ENCODE measurements around the gene SPAG16.
"Not testable (repeated sequence)": the region's sequence is repeated elsewhere in the genome, so short reads cannot be mapped to it uniquely, and the experiment has no call there.

The SPAG16 gene

DNA sequence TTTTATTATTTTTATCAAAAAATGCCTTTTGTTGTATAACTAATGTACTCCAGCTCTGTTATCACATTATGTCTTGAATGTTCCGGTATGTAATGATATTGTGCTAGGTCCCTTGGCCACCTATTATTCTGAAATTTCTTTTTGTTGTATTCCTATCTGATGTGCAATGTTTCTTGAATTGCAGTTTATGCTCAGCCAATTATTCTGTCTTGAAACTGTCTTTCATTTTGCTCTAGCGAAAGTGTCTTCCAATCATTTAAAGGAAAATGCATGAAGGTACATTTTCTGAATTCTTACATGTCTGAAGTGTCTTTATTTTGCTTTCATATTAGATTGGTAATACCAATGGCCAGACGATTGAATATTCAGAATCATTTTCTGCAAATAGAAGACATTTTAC lies 277.5 kb downstream of the SPAG16 start:
- no peak for DNase-seq

DNA sequence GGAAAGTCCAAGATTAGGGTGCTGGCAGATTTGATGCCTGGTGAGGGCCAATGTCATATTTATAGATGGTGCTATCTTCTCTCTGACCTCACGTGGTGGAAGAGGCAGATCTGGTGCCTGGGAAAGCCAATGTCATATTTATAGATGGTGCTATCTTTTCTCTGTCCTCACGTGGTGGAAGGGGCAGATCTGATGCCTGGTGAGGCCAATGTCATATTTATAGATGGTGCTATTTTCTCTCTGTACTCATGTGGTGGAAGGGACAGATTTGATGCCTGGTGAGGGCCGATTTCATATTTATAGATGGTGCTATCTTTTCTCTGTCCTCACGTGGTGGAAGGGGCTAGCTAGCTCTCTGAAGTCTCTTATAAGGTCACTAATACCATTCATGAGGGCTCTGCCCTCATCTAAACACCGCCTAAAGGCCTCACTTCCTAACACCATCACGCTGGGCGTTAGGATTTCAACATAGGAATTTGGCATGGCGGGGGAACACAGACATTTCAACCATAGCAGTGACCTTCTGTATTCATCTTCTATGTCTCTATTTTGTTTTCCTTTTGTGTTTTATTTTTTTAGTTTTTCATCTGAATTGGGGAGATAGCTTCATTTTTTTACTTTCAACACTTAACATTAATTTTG lies 278.4 kb downstream of the SPAG16 start:
- no peak for DNase-seq

DNA sequence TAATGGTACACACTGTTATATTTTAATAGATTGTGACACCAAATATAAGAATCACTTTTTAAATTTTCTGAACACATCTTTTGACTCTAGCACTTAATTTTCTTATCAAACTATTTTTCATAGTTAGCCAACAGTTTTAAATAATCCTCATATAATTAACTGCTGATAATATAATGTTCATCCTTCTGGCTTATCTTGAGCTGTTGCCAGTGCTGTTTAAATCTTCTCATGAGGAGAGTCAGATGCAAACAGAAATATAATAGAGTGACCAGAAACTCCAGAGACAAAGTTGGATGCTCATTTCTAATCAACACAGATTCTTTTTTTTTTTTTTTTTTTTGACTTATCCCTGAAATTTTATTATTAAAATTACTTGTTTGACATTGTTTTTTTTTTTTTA lies 282.6 kb downstream of the SPAG16 start:
- no peak for DNase-seq

DNA sequence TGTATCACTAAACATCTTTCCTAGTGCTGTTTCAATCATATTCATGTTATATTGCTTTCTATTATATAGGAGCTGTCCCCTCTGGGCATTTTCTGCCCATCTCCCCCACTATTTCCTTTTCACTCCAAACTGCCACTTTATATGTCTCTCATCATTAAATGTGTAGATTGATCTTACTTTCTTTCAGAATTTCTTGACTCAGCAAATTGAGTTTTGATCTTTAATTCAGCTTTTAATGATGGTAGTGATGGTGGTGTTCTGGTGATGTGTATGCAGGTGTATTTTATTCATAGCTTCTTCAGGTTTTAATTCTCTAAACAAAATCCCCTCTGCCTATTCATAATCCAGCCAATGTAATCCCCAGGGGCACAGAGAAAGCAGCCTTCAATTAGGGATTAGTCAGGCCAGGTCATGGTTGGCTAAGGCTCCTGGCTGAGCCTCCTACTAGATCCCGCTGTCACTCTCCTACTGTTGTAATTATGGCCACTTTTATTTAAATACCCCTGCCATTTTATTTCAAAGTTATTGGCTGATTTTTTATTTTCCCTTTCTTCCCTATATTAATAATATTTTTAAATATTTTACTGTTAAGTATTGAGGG lies 325.4 kb downstream of the SPAG16 start:
- DNase-seq: no peak

DNA sequence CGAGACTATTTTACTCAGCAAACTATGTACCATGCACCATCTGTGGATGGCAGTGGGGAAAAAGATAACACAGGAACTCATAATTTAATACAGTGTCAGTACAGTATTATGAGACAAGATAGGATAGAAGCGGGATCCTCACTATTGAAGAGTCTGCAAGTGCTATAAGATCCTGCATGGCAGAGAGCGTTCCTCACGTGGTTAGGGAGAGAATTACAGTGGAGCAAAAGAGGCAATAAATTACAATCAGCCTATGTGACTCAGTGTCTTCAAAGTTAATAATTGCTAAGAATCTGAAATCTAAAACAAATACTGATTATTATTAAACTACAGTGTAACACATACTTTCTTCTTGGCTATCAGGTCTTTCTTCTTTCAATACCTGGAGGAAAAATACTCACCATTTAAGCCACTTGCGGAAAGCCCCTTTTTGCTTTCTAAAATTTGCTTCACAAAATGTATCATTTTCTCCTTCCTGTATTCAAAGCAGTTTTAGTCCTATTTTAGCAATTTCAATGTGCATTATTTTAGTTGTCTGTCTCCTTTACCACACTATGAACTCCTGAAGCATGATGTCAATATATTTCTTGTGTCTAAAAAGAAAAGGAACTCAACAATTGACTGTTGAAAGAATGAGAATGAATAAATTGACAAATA lies 342.9 kb downstream of the SPAG16 start:
- DNase-seq: no peak

DNA sequence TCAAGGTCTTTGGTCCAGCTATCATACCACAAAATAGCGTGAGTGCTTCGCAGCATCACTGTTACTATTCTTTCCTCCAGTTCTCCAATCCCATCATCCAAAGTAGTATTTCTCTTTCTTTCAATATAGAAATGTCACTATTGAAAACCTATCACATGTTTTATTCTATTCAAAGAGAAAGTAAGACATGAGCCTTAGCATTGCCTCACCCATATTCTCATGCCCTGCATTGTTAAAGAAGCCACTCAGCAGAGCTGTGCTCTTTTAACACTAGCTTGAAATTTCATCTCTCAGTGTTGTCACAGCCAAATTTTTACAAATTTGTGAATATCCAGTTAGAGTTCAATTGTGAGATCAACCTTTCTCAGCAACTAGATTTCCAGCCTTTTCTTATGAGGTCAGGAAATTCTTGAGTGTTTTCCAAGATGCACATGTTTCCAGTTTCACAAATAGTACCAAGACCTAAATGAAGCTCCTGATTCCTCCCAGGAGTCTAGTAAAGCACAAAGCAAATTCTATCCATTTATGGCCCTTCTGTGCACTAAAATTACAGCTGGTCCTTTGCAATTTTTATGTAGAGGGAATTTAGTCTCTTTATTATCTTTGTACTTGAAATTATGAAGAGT lies 343.7 kb downstream of the SPAG16 start:
- no peak for DNase-seq

DNA sequence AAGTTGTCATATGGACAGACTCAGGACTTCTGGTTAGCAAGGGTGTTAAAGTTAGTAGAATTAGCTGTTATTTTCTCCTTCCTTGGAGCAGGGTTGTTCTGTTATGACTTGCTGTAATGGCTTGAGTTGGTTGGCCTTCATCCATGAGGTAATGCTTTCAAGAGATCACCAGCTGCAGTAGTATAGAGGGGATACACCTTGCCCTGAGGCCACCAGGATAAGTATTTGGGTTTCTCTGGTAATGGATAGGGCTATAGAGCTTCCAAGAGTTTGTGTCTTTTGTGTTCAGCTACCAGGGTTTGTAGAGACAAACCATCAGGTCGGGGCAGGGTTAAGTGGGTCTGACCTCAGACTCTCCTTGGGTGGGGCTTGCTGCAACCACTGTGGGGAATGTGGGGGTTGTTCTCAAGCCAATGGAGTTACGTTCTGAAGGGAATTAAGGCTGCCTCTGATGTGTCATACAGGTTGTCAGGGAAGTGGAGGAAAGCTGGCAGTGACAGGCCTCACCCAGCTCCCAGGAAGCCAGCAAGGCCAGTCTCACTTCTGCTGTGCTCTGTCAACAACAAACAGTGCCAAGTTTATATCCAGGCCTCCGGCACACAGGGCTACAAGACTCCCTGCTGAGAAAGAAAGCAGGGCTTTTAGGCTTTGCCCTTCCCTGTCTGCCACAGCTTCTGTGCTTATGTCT lies 356.6 kb downstream of the SPAG16 start:
- DNase-seq: no peak

DNA sequence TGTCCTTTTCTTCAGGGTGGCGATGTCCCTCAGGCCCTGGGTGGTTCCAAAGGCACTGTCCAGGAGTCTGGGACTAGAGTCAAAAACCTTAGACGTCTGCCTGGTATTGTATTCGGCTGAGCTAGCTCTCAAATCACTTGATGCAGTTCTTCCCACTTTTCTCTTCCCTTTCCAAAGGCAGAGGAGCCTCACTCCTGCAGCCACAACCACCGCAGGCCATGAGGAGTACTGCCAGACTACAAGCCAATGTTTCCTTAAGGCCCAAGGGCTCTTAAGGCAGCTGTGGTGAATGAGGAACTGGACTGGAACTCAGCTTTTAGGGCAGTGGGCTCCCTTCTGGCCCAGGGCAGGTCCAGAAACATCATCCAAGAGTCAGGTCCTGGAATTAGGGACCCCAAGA lies 360.7 kb downstream of the SPAG16 start:
- no peak for DNase-seq

DNA sequence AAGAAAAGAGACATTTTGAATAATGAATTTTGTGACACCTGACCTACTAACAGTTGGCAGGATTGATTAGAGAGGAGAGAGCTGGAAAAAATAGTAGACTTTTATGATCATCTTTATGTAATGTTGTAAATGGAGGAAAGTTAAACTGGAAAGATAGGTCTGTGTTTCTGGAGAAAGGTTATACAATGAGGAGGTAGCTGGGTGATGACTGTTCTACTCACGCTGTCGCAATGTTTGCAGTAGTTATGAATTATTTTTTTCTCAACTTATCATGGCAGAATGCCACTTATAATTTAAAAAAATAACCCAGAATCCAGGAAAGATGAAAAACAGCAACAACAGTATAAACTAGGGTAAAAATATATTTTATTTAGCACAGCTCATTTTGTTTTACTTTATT lies 364.9 kb downstream of the SPAG16 start:
- no peak for DNase-seq

DNA sequence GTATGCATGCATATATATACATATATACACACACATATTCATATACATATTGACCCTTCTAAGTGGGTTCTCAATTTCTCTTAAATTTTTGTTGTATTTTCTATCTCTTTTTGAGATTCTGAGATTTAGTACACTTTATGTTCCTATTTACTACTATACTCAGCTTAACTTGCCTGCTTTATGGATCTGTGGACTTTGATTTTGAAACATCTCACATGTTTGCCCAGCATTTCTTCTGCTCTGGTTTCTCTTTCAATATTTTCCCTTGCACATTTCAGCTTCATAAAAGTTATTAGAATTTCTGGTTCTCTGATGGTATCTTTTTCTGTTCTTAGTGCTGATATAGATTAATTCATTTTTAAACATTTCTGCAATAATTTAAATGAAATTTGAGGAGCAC lies 380.6 kb downstream of the SPAG16 start:
- no peak for DNase-seq

DNA sequence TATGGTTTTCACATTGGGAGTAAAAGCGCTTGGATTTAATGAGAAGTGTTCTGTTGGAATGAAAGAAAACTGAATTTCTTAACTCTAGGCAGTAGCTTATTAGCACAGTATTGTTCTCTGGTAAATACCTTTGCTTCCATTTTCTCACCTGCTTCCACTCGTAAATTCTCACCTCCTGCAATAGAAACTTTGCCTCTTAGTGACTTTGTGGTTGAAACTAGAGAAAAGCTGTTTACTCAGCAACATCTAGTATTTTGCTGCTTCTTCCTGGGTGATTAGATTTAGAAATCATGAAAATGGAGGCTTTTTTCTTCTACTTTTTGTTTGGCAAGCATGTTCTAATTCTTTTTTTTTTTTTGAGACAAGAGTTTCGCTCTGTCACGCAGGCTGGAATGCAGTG lies 385.4 kb downstream of the SPAG16 start:
- DNase-seq: no peak

DNA sequence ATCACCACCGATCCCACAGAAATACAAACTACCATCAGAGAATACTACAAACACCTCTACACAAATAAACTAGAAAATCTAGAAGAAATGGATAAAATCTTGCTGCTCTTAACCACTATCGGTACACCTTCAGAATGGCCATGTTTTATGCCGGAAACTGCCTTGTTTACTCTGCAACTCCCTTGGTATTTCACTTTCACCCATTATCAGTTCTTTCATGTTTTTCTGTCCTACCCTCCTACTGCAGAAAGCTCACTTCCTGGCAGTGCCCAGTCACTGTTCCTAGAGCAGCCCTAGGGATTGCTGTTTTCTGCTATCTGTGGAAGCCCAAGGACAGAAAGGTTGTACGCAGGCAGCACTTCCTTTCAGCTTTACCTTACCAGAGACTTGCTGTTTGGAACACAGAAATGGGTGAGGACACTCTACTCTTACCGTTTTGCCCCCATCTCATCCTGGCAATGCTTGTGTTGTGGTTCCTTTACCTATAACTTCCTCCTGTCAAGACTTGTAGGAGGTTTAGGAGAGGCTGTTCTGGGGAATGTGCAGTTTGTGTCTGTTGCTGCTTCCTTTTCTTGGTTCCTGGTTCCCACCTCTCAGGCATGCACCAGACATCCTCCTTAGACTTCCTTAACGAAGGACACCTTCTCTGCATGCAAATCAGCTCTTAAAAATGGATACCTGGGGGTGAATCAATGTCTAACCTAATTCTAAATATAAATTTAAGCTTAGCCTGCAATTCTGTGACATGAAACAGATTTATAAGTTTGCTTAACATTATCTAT lies 394.4 kb downstream of the SPAG16 start:
- no peak for DNase-seq

DNA sequence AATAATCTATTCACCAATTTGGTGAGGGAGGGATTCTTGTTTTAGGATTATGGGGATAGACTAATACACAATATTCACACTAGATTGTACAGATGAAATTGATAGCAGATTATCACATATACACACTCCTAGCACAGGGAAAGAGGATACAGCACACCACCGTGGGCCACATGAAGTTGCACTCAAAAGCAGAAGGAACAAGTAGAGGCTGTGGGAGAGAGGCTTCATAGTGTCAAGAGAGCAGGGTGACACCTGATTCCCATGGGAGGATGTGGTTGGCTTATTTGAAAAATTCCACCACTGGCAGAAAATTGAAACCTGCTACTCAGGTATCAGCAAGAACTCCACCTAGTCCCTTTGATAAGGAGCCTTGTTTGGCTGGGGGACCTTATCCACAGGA lies 395.6 kb downstream of the SPAG16 start:
- no peak for DNase-seq

DNA sequence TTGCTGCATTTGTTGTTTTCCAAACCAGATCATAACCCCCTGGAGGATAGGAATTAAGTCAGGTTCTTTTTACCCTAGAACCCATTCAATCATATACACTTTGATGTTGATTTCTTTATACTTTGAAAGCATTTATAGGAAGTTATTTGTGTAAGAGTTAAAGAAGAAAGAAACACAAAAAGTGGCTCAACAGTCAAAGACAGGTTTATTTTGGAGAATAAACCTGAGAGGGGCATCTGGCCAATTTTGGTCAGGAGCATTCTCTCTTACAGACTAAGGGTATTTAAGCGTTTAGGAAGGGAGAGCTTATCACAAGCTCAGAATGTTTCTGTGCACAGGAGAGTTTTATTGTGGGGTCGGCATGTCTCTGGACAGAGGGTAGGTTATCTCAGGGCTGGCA lies 398.0 kb downstream of the SPAG16 start:
- DNase-seq: no peak

DNA sequence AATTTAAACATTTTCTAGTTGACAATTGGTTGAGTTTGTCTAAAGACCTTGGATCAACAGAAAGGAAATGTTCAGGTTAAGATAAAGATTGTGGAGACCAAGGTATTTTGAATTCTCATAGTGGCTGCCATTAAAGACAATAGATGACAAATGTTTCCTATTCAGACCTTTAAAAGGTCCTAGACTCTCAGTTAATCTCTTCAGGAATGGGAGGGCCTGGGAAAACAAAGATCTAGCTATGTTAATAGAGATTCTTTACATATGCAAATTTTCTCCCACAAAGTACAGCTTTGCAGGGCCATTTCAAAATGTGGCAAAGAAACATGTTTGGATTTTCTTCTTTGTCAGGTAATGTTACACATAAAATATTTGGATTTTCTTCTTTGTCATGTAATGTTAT lies 403.9 kb downstream of the SPAG16 start:
- no peak for DNase-seq

DNA sequence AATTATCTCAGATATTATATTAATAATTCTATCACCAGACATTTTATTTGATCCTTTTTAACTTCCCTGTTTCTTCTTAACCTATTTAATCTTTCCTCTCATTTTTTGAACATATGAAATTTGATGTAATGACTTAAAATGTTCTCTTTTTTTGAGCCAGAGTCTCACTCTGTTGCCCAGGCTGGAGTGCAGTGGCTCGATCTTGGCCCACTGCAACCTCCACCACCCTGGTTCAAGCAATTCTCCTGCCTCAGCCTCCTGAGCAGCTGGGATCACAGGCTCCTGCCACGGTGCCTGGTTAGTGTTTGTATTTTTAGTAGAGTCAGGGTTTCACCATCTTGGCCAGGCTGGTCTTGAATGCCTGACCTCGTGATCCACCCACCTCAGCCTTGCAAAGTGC lies 404.6 kb downstream of the SPAG16 start:
- not testable (repeated sequence) for DNase-seq

DNA sequence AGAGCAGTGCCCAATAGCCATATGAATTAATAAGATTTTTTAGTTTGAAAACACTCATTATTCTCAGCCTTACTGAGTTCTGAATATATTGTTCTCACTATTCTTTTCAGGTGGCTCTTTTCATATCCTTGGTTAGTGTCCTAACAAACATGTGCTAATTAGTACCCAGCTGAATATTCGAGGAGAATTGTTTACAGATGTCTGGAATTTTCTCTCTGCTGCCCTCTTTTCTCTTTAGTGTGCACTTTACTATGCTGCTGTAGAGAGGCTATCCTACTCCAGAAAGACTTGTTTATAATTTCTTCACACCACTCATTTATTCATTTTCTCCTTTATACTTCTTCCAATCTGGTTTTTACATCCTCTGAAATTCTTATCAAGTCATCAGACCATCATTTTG lies 405.3 kb downstream of the SPAG16 start:
- no peak for DNase-seq

DNA sequence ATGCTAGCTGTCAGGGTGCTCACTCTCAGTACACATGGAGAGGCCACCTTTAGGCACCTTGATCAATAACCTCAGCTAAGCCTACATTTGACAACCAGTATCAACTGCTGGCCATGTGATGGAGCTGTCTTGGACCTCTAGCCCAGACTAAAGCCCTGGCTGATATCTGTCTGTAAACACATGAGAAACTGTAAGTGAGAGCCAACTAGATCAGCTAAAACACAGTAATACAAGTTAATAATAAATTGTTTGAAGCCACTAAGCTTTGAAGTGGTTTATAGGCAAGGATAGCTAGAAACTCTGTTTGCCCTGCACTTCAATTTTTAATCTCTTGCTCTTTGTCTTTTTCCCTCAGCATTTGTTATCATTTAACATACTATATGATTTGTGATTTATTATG lies 407.1 kb downstream of the SPAG16 start:
- no peak for DNase-seq

DNA sequence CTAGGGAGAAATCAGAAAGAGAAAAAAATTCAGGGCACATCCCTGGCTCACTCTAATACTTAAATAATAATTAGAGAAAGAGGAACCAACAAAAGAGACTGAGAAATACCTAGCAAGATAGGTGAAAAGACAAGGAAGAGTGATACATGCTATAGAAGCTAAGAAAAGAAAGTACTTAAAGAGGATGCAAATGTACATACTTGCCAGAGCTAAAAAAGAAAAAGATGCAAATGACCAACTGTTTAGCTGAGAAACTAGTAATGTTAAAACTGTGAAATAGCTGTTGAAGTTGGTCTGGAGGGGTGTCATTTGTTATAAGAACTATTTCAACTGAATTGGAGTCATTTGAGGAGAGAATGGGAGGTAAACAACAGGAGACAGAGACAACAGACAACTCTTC lies 412.2 kb downstream of the SPAG16 start:
- DNase-seq: no peak

DNA sequence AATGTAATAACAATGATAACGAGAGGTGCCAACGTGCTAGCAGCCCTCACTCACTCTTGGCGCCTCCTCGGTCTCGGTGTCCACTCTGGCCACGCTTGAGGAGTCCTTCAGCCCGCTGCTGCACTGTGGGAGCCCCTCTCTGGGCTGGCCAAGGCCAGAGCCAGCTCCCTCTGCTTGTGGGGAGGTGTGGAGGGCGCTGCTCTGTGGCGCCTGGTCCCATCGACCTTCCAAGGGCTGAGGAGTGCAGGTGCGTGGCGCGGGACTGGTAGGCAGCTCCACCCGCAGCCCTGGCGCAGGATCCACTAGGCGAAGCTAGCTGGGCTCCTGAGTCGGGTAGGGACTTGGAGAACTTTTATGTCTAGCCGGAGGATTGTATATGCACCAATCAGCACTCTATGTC lies 417.1 kb downstream of the SPAG16 start:
- not testable (repeated sequence) for DNase-seq

DNA sequence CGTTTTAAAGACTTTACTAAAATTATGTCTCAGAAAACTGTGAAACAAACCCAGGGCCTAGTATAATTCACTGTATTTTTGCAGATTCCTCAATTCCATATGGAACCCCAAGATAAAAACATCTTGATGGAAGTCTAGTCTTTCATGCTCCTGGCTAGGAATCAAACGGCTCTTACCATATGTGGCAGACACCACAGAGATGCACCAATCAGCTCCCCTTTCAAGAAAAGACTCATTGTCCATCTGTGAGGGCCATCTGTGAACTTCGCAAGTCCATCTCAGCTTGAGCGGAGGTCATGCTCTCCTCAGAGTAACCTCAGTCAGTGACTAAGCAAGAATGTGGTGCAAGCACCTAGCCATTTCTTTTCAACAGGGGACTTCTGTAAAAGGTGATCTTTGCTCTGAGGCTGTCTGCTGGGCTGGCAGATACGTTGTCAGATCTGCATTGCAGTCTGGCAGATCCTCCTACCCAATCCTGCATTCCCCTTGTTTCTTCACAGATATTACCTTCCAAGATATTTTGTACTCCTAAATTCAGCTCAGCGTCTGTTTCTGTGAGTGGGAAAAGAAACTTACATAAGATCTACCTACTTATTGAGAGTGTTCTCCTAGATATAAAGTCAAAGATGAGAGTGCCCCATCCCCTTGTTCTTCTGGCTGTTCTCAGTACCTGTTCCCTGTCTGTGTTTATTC lies 419.3 kb downstream of the SPAG16 start:
- no peak for DNase-seq

DNA sequence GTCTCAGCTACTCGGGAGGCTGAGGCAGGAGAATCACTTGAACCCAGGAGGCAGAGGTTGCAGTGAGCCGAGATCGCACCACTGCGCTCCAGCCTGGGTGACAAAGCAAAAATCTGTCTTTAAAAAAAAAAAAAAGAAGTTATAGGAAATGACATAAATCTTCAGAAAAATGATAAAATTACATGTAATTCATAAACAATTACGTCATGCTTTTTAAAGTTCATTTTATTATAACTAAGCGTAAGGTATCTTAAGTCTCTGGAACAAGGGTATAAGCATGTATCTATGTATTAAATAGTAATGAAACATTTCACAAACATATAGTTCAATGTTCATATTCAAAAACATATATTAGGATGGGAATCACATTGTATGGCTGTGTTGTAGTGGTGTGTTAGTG lies 425.9 kb downstream of the SPAG16 start:
- no peak for DNase-seq

Data from central memory CD4-positive, alpha-beta T cell (primary cell).